A673 (cell line): ENCODE results near the gene PIEZO1. TPM values are rescaled to one million over a fixed set of nuclear protein-coding genes. Genes with fewer than 3 reads are reported as not detected.

Source experiments
- BruUV-seq: library from RNA; stranded (reverse); fragments of 400-500 nt; replicated peaks from 2 replicates; lab custom pipeline; 2021; lab: Mats Ljungman, UMichigan
- CTCF ChIA-PET: fragments of 300-600 bp; sonication (Branson Sonifier 250); formaldehyde crosslinking; loops from one replicate; lab custom pipeline; 2022; ENCODE audit warnings: antibody characterized with exemption; lab: Charles Lee
- POLR2A ChIA-PET: fragments of 300-600 bp; sonication (Branson Sonifier 250); formaldehyde crosslinking; loops from one replicate; lab custom pipeline; 2022; ENCODE audit warnings: antibody characterized with exemption; ENCODE audit not compliant: low non-redundant PET; lab: Charles Lee
- DNase-seq: peaks from one replicate; pipeline ENCODE4 v3.0.0-alpha.2; 2015; ENCODE audit warnings: low spot score
- H3K27ac ChIP-seq: fragments of 200-600 bp; sonication (generic); 2 replicates; pipeline ENCODE4 v1.5.1; 2016; ENCODE audit warnings: mixed run types, low read depth, mild to moderate bottlenecking, mixed read lengths, antibody characterized with exemption, low read length; ENCODE audit not compliant: poor library complexity, severe bottlenecking
- H3K27me3 ChIP-seq: fragments of 200-600 bp; sonication (generic); replicated peaks from 2 replicates; pipeline ENCODE4 v1.6.1; 2017; ENCODE audit warnings: mixed run types, low read depth, mild to moderate bottlenecking, mixed read lengths, antibody characterized with exemption, low read length; ENCODE audit not compliant: insufficient read depth, poor library complexity
- H3K36me3 ChIP-seq: fragments of 200-600 bp; sonication (generic); 2 replicates; pipeline ENCODE4 v1.6.1; 2016; ENCODE audit warnings: mixed run types, mild to moderate bottlenecking, mixed read lengths, antibody characterized with exemption, low read length; ENCODE audit not compliant: insufficient read depth, poor library complexity, severe bottlenecking
- H3K4me1 ChIP-seq: fragments of 200-600 bp; sonication (generic); 2 replicates; pipeline ENCODE4 v1.6.1; 2017; ENCODE audit warnings: mixed run types, mild to moderate bottlenecking, mixed read lengths, antibody characterized with exemption, low read length; ENCODE audit not compliant: insufficient read depth, poor library complexity, severe bottlenecking
- H3K4me3 ChIP-seq: fragments of 200-600 bp; sonication (generic); 2 replicates; pipeline ENCODE4 v1.5.1; 2016; ENCODE audit warnings: low read depth, mixed run types, mild to moderate bottlenecking, mixed read lengths, low read length; ENCODE audit not compliant: poor library complexity, severe bottlenecking
- H3K9me3 ChIP-seq: fragments of 200-600 bp; sonication (generic); 2 replicates; pipeline ENCODE4 v1.6.1; 2016; ENCODE audit warnings: mixed run types, low read depth, mild to moderate bottlenecking, mixed read lengths, antibody characterized with exemption, low read length; ENCODE audit not compliant: poor library complexity, severe bottlenecking
- CTCF ChIP-seq: fragments of 300-800, 200-600 bp; sonication (generic); conservative IDR thresholded peaks from 2 replicates; pipeline ENCODE4 v1.5.1; 2017; ENCODE audit warnings: low read depth, mild to moderate bottlenecking, antibody characterized with exemption, low read length, moderate library complexity, mixed read lengths
- EZH2 ChIP-seq: fragments of 200-600 bp; sonication (generic); IDR thresholded peaks from 2 replicates; pipeline ENCODE4 v1.6.1; 2017; ENCODE audit warnings: borderline replicate concordance, low read depth, mild to moderate bottlenecking, mixed read lengths, antibody characterized with exemption, low read length; ENCODE audit not compliant: poor library complexity, severe bottlenecking
- intact Hi-C: fragments of 100-400 bp; cut with micrococcal nuclease; formaldehyde crosslinking; loops from one replicate; pipeline ENCODE4 v1.10.0; 2022; ENCODE audit not compliant: unreplicated experiment
- total RNA-seq: library from RNA; stranded (reverse); gene quantifications from 2 replicates; pipeline ENCODE4 v1.2.3, GENCODE V29; 2021

Gene PIEZO1
- total RNA-seq, 1 experiment from 2014 or later = 174 TPM

DNA sequence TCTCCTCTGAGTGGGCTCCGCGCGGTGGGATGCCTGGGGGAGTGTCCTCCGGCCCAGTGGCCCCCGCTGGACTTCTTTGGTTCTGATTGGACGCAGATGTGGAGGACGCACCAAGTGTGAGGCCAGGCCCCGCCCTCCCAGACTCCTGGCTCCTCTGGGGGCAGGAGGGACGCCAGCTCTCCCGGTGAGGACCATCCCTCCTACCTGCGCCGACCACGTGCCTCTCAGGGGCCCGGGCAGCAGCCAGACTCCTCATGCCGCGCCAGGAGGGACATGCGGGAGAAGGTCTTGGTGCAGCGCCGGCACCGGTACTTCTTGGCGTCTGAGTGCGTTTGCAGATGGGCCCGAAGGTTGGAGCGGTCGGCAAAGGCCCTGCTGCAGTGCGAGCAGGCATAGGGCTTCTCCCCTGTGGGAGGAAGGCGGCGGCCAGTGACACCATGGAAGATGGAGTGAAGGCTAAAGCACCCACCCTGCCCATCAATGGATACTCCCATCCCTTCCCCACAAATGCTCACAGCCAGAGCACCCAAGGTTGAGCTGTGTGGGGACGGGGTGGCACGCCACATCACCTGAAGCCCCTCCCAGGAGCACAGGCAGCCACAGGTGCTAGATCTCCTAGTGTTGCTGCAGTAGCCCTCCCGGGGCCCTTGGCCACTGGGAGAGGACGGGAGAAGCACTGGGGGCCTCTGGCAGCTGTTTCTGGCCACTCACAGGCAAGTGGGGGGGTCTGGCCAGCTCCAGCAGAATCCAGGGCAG is 106.6 kb downstream of the PIEZO1 start:
- Histone ChIP-seq H3K4me1 (no peaks in the 10 kb centered on the region), H3K4me3 (peak overlapping the region; percentile 12), H3K36me3 (no peaks in the 10 kb centered on the region), H3K27ac (no peak overlapping the region), H3K9me3 (no peaks in the 10 kb centered on the region), H3K27me3 (no peaks in the 10 kb centered on the region)
- ChIA-PET POLR2A (no interaction called here), CTCF (no interaction called here)
- TF ChIP-seq EZH2 (no peak), CTCF (no peak)
- intact Hi-C loops = no loop called here
- peak; percentile 49 for DNase-seq
- BruUV-seq = no TSS peak

DNA sequence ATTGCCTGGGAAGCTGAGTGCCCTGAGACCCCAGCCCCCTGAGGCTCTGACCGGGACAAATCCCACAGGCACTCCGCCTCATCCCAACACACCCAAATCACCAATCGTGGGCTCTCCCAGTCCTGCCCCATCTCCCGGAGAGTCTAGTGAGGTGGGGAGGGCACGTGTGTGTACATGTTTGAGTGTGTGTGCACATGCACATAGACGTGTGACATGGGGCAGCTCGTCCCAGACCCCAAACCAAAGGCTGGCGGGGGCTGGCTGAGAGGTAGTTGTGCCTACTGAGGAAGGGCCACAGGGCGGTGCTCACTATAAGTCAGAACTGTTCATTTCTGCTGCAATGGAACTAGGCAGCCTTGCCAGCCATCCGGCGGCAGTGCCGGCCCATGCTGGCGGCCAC is 107.3 kb downstream of the PIEZO1 start:
- H3K9me3 ChIP-seq = no peaks in the 10 kb centered on the region
- no peaks in the 10 kb centered on the region for H3K27me3 ChIP-seq
- DNase-seq = no peak
- TF ChIP-seq EZH2 = no peak
- no peak for TF ChIP-seq CTCF
- no peaks in the 10 kb centered on the region for H3K4me1 ChIP-seq
- intact Hi-C loops = no loop called here
- CTCF ChIA-PET = no interaction called here
- H3K36me3 ChIP-seq = no peaks in the 10 kb centered on the region
- peak overlapping the region; percentile 12 for H3K4me3 ChIP-seq
- BruUV-seq = no TSS peak
- POLR2A ChIA-PET = no interaction called here
- no peak overlapping the region for H3K27ac ChIP-seq

GRCh38 chr16:88676502-88677242 is 108.3 kb downstream of the PIEZO1 start:
- TF ChIP-seq EZH2 (no peak), CTCF (no peak)
- BruUV-seq = no TSS peak
- Histone ChIP-seq H3K9me3 (no peaks in the 10 kb centered on the region), H3K27ac (no peak overlapping the region), H3K27me3 (no peaks in the 10 kb centered on the region), H3K4me3 (no peak overlapping the region), H3K36me3 (no peaks in the 10 kb centered on the region), H3K4me1 (no peaks in the 10 kb centered on the region)
- DNase-seq = no peak
- POLR2A ChIA-PET = no interaction called here
- CTCF ChIA-PET = no interaction called here
- intact Hi-C loops = no loop called here
